GM04504 (cell line): ENCODE data around the gene GPR137.
"Not testable (repeated sequence)": the region's sequence is repeated elsewhere in the genome, so short reads cannot be mapped to it uniquely, and the experiment has no call there.

ENCODE experiments used
- DNase-seq: peaks from one replicate; pipeline ENCODE4 v3.0.0-alpha.2; 2012; ENCODE audit warnings: low read depth

Gene GPR137

DNA sequence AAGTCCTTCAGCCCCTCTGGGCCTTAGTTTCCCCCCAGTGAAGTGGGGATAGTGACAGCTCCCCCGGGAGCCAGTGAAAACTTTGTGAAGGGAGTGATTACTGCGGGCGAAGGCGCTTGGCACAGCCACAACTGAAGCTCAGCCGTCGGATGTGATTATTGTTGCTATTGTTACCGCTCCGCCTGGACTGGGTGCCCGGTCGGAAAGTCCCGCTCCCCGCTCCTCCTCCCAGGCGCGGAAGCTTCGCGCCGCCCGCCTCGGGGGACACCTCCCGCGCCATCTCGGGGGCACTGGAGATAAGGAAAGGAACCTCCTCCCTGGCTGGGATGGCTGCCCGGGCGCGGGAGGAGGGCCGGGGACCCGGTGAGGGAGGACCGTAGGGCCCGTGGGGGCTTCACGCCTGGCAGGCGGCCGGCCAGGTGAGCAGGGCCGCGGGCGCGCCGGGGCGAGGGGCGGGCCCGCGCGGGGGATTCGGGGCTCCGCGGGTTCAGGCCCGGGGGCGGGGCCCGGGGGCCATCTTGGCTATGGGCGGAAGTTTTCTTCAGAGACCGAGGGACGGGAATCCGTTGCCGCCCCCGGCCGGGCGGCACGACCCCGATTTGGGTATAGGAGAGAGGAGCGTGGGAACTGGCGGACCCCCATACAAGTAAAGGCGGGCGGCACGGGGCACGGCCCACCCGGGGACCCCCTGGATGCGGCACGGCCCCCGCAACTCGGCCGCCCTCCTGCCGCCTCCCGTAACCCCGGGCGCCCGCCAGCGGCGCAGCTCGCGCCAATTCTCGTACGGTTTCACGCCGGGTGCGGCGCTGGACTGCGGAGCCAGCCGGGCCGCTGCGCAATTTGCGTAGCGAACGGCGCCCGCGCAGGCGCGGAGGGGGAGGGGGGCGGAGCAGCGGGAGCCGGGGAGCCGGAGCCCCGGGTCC is at the start of gene GPR137:
Gene GPR137, plus strand, starts transcription at position 887 of the 923 bp plus-strand sequence. CDS start 677 bp downstream, outside the sequence.
- no peak for DNase-seq

DNA sequence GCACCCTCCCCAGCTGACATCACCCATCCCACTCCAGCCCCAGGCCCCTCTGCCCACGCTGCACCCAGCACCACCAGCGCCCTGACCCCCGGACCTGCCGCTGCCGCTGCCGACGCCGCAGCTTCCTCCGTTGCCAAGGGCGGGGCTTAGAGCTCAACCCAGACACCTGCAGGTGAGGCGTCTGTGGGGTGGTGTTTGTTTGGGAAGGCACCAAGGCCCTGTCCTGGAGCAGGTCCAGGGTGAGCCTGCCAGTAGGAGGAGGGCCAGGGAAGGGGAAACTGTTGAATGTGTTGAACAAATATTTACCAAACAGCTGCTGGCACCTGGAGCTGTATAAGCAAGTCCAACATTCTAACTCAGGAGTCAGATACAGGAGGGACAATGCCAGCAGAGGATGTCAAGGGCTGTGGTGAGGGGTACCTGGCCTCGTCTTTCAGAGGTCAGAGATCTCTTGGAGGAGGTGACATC is 48.1 kb upstream of the GPR137 start:
- DNase-seq = no peak

GRCh38 chr11:64238076-64238475 is 47.6 kb upstream of the GPR137 start:
- DNase-seq = no peak

GRCh38 chr11:64238999-64239398 is 46.6 kb upstream of the GPR137 start:
- no peak for DNase-seq

- DNase-seq = no peak
Observed at GRCh38 chr11:64239662-64240434, 45.8 kb upstream of the GPR137 start.

DNA sequence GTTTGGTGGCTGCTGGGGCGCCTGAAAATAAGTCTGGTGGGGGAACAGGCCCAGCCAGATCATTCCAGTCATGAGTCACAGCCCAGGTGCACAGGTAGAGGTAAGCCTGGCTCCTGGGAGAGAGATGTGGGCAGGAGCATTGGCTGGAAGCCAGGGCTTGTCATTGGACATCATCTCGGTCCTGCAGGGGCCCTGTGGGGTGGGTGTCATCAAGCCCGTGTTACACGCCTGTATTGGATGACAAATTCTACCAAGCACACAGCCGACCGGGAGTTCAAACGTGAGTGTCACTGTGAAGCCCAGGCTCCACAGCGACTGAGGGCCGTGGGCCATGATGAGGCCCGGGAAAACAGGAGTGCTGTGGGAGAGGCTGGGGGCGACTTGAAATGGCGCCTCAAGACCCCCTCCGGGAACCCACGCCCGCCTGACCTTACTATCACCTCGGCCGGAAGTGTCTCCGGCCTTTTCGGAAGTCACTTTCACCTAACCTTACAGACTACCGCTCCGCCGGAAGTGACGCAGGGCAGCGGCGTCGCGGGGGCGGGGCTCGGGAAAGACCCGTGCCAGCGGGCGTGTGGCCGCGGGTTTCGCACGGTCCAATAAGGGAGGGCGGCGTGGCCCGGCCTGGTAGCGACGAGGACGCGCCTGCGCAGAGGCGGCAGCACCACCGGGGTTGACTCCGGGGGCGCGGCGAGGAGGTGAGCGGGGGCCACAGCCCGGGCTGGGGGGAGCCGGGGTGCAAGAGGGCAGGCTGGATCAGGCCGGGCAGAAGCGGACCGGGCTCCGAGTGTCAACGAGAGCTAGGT is 45.0 kb upstream of the GPR137 start, which contains the start of gene FKBP2:
Gene FKBP2, plus strand, starts transcription at position 661 of the 806 bp plus-strand sequence. CDS start 1,293 bp downstream, outside the sequence.
- peak; percentile 95 for DNase-seq

DNA sequence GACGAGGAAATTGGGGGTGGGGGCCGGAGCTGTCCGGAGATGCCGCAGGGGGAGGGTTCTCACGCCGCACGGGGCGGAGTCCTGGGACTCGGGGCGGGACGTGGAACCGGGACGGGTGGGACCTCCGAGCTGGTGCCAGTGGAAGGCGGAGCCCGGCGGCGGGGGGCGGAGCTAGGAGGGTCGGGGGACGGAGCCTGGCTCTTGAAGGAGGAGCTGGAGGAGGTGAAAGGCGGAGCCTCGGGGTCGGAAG is 44.5 kb upstream of the GPR137 start:
- DNase-seq = peak; percentile 97

DNA sequence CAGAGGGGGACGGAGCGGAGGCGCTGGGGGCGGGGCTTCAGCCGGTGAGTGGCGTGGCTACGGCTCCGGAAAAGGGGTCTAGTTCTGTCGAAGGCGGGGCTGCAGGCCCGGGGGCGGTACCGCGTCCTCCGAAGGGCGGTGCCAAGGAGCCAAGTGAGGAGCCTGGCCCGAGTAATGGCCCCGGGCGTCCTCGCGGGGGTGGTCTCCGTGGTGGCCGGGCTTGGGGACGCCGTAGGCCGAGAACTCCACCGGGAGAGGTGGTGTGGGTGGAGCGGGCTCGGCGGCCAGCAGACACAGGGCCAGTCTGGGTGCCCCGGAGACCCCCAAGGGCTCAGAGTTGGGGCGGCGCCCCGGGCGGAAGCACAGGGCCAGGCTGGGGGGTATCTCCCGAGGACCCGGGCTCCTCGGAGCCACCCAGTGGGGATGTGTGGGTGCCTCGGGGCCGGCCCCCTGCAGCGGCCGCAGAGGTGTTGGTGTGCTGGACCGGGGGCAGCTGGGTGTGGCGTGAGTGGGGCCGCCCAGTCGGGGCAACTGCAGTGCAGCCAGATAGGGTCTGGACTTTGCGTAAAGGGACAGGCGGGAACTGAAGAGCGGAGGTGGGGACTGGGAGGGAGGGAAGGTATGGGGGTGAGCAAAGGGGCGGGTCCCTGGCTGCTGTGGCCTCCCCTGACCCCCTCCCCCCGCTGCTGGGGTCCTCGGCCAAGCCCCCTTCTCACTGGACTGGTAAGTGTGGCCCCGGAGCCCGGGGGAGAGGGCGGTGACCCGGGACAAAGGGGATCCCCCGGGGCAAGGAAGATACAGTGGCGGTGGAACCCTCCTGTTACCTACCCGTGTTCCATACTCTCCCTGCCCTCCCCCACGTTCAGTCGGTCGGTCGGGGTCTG is 43.9 kb upstream of the GPR137 start:
- no peak for DNase-seq

DNA sequence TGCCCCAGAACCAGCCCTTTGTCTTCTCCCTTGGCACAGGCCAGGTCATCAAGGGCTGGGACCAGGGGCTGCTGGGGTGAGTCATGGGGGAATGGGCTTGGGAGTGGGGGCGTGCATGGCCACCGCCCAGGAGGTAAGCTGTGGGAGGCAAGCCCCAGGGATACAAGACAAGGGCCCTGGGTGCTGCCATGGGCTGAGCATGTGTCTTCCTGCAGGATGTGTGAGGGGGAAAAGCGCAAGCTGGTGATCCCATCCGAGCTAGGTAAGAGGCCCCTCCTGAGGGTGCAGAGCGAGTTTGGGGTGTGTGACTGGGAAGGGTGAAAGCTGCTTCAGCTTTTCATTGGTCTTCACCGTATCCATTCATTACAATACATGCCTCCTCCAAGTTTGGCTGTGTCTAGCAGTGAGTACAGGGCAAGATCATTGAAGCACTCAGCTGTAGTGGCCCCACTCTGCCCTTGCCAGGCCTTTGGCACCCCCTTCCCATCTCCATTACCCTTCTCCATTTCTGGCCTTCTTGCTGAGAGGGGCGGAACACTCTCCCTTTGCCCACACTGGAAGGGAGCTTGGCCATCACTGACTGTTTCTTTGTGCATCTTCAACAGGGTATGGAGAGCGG is 42.3 kb upstream of the GPR137 start:
- no peak for DNase-seq

DNA sequence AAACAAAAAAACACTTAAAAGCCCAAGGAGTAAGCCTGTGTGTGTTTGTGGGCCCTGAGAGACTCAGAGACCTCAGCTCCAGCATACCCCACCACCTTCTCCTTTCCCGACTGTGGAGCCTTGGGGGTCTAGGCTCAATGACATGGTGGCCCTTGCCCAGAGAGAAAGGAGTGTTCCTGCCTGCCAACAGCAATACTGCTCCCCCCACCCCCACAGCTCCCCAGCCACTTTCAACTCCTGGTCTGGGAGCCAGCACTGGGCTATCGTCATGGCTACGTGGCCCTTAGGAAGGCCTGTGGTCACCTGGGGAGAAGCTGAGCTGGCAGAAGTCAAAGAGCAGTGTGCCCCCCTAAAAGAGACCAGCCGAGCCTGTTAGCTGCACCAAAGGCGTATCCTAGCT is 41.5 kb upstream of the GPR137 start:
- DNase-seq = no peak

DNA sequence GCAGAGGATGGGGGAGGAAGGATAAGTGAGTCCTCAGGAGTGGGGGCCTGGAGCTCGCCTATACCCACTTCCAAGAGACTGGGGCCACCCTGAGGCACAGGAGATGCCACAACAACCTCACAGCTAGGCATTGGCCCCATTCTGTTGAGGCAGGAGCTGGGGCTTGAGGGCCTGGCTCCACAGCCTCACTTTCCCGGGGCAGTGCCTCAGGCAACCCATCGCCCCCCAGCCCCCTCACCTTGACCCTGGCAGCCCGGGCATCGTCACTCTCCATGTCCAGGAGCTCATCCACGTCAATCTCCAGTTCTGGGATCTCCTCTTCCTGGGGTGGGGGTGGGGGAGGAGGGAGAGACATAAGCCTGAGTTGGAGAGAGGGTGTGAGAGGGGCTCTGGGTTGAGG is 40.7 kb upstream of the GPR137 start:
- DNase-seq = no peak

GRCh38 chr11:64245401-64245796 is 40.2 kb upstream of the GPR137 start:
- DNase-seq = no peak

DNA sequence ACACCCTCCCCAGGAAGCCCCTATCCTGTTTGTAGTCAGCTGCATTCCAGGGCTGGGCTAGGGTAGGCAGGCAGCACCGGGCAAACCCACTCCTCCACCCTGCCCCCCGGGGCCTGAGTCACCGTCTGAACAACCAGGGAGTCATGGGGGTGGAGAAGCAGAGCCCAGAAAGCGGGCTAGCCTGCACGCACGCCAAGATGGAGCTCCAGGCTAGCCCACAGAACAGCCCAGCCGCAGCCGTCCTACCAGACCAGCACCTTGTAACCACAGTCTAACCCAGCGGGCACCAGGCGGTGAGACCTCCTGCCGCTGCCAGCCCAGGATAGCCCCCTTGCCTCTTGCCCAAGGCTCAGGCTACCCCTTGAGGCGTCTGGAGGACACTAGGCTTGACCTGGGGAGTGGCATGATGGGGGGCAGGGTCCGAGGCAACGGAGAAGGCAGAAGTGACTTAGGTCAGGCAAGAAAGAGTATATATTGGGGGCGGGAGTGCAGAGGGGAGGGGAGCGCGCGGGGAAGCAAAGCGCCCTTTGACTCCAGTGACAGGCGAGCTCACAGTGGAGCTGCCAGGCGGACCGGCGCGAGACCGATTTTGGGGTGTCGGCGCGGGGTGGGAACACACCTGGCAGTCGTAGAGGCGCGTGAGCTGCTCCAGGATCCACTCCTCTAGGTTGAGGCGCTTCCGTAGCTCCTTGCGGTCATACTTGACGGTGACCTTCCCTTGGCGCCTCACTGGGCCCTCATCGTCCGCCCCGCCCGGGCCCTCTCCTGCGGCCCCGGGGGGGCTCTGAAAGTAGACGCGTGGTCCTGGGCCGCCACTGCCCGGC is 39.6 kb upstream of the GPR137 start:
- DNase-seq = peak; percentile 72

GRCh38 chr11:64246621-64246870 is 39.1 kb upstream of the GPR137 start:
- DNase-seq = not testable (repeated sequence)

- peak; percentile 68 for DNase-seq
Observed at GRCh38 chr11:64246871-64247728, 38.5 kb upstream of the GPR137 start, which contains the start of gene PPP1R14B. Gene PPP1R14B, minus strand, starts transcription at chr11:64246943. Its CDS starts 270 bp downstream, at chr11:64246673.

DNA sequence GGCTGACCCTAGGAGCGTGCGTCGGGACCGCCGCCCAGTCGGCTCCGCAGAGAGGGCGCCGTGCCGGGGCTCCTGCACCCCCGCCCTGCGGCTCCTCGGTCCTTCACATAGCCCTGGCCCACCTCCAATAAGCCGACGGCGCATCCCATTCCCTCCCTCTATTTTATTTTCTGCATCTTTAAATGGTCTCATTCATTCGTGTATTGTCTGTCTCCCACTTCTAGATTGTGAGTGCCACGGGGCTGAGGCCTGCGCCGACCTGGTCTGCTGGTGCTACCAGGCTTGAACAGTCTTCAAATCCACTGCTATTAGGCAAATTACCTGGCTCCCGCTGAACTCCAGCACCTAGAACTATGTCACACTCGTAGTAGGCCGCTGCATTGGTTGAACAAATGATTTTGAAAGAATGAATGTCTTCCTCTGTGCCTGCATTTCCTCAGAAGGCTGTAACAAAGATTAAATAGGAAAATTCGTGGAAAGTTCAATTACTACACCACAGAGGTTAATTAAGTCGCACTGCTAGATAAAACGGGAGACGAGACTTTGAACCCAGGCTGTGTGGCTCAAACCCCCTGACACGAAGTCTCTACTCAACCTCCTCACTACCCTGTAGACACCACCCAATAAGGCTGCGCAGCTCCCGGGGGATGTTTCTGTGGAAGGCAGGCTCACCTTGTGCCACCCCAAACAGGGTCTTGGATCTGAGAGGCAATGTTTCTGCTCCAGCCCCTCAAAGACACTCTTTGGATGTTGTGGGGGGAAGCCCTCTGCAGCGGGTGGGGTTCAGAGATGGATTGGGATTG is 37.7 kb upstream of the GPR137 start:
- no peak for DNase-seq

DNA sequence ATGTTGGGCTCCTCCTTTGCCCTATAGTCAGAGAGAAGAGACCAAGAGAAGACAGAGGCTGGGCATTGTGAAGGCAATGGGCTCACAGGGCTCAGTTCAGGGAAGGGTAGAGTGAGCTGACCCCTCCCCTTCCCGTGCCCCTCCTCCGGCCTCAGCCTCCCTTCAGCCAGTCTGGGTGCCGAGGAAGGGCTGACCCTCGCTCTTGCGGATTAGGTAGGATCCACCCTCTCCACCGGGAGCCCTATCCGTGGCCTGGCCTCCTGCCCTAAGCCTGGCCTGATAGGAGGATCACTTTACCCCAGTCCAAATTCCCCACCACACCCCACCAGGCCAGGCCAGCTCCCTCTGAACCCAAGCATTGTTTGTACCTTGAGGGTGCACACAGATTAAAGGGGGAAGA is 37.1 kb upstream of the GPR137 start:
- no peak for DNase-seq

GRCh38 chr11:64249038-64249437 is 36.6 kb upstream of the GPR137 start:
- DNase-seq = no peak
